ENCODE measurements around the gene PIGM.

The PIGM gene

DNA sequence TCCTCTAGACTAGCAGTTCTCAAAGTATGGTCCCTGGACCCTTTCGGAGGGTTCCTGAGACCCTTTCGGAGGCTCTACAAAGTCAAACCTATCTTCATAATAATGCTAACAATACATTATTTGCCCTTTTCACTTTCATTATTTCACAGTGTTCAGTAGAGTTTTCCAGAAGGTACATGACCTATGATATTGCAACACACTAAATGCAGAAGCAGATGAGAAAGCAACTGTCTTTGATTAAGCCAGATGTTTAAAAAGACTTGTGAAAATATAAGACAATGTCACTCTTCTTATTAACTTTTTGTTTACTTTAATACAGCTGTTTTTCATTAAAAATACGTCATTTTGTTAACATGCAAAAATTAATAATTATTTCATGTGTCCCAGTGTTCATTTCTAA is 32.4 kb upstream of the PIGM start:
- no peak overlapping the region for H3K9ac ChIP-seq (ENCODE audit: low read length)
- no peak overlapping the region for H3K4me2 ChIP-seq (ENCODE audit: low read length)
- H3F3A ChIP-seq (ENCODE audit: insufficient read depth, low read length) = no peaks in the 10 kb centered on the region
- no peaks in the 10 kb centered on the region for H3K36me3 ChIP-seq (ENCODE audit: insufficient read depth, low read length)
- H3K9me3 ChIP-seq (ENCODE audit: low read length) = no peaks in the 10 kb centered on the region
- no peak overlapping the region for H3K27ac ChIP-seq (ENCODE audit: low read depth, low read length, poor library complexity, severe bottlenecking)
- no peaks in the 10 kb centered on the region for H3K79me2 ChIP-seq (ENCODE audit: insufficient read depth, low read length)
- no peak overlapping the region for H2AFZ ChIP-seq (ENCODE audit: low read length)
- no peaks in the 10 kb centered on the region for H3K9me2 ChIP-seq (ENCODE audit: low read depth, low read length)
- H3K4me1 ChIP-seq (ENCODE audit: insufficient read depth, low read length, severe bottlenecking) = no peaks in the 10 kb centered on the region
- no peak for TF ChIP-seq EZH2 (IDR thresholded peaks at IDR 0.05; ENCODE audit: borderline replicate concordance, low read length)
- TF ChIP-seq, protein P1, sequence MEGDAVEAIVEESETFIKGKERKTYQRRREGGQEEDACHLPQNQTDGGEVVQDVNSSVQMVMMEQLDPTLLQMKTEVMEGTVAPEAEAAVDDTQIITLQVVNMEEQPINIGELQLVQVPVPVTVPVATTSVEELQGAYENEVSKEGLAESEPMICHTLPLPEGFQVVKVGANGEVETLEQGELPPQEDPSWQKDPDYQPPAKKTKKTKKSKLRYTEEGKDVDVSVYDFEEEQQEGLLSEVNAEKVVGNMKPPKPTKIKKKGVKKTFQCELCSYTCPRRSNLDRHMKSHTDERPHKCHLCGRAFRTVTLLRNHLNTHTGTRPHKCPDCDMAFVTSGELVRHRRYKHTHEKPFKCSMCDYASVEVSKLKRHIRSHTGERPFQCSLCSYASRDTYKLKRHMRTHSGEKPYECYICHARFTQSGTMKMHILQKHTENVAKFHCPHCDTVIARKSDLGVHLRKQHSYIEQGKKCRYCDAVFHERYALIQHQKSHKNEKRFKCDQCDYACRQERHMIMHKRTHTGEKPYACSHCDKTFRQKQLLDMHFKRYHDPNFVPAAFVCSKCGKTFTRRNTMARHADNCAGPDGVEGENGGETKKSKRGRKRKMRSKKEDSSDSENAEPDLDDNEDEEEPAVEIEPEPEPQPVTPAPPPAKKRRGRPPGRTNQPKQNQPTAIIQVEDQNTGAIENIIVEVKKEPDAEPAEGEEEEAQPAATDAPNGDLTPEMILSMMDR (IDR thresholded peaks at IDR 0.05; ENCODE audit: low read length) = no peak
- no peaks in the 10 kb centered on the region; the same call in none of the 2 replicates for H3K27me3 ChIP-seq (ENCODE audit: insufficient read depth, low read length)
- no peaks in the 10 kb centered on the region for H4K20me1 ChIP-seq (ENCODE audit: insufficient read depth, low read length)
- H3K4me3 ChIP-seq (ENCODE audit: low read depth, low read length, poor library complexity, severe bottlenecking) = no peak overlapping the region

DNA sequence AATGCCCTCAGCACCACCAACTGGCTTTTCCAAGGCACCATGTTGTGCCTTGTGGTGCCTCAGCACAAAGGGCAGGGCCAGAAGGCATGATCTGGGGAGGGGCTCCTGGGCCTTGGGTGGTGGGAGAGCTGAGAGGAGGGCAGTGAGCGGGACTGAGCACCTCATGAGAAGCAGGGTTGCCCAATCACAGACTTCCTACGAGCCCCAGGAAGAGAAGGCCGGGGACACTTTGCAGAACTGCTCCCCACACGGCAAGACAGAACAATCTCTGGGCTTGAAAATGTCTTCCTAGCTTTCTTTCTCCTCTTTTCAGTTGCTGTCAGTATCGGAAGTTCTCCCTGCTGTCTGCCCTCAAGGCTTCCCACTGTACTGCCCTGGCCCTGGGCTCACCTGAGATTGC is 31.4 kb upstream of the PIGM start:
- no peak for TF ChIP-seq EZH2 (IDR thresholded peaks at IDR 0.05; ENCODE audit: borderline replicate concordance, low read length)
- TF ChIP-seq, protein P1 (IDR thresholded peaks at IDR 0.05; ENCODE audit: low read length) = no peak

DNA sequence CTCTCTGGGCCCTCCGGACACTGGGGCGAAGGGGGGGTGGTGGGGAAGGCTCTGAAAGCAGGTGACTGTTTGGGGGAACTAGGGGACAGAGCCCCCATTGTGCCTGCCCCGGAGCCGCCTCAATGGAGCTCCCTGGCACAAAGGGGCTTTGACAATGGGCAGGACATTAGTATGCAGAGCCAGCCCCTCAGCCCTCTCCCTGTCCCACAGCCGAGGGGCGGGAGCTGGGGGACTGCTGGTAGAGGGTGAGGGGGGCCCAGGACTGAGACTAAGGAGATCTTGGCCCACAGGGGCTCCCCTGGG is 30.4 kb upstream of the PIGM start:
- H3K9me3 ChIP-seq (ENCODE audit: low read length) = no peaks in the 10 kb centered on the region
- no peak overlapping the region for H2AFZ ChIP-seq (ENCODE audit: low read length)
- no peaks in the 10 kb centered on the region for H3K79me2 ChIP-seq (ENCODE audit: insufficient read depth, low read length)
- H3K4me1 ChIP-seq (ENCODE audit: insufficient read depth, low read length, severe bottlenecking) = no peaks in the 10 kb centered on the region
- H3F3A ChIP-seq (ENCODE audit: insufficient read depth, low read length) = no peaks in the 10 kb centered on the region
- no peak overlapping the region for H3K9ac ChIP-seq (ENCODE audit: low read length)
- no peak overlapping the region for H3K4me3 ChIP-seq (ENCODE audit: low read depth, low read length, poor library complexity, severe bottlenecking)
- H3K36me3 ChIP-seq (ENCODE audit: insufficient read depth, low read length) = no peaks in the 10 kb centered on the region
- H3K27ac ChIP-seq (ENCODE audit: low read depth, low read length, poor library complexity, severe bottlenecking) = no peak overlapping the region
- H3K4me2 ChIP-seq (ENCODE audit: low read length) = no peak overlapping the region
- H3K27me3 ChIP-seq (ENCODE audit: insufficient read depth, low read length) = no peaks in the 10 kb centered on the region; the same call in none of the 2 replicates
- TF ChIP-seq, protein P1 (IDR thresholded peaks at IDR 0.05; ENCODE audit: low read length) = no peak
- no peak for TF ChIP-seq EZH2 (IDR thresholded peaks at IDR 0.05; ENCODE audit: borderline replicate concordance, low read length)
- no peaks in the 10 kb centered on the region for H4K20me1 ChIP-seq (ENCODE audit: insufficient read depth, low read length)
- no peaks in the 10 kb centered on the region for H3K9me2 ChIP-seq (ENCODE audit: low read depth, low read length)

More for the DNA sequence above, 31.4 kb upstream of the PIGM start:
- Histone ChIP-seq H3K79me2 (ENCODE audit: insufficient read depth, low read length) (no peaks in the 10 kb centered on the region), H3K4me3 (ENCODE audit: low read depth, low read length, poor library complexity, severe bottlenecking) (no peak overlapping the region), H3K27me3 (ENCODE audit: insufficient read depth, low read length) (no peaks in the 10 kb centered on the region; the same call in none of the 2 replicates), H3K9me2 (ENCODE audit: low read depth, low read length) (no peaks in the 10 kb centered on the region), H3K4me1 (ENCODE audit: insufficient read depth, low read length, severe bottlenecking) (no peaks in the 10 kb centered on the region), H3F3A (ENCODE audit: insufficient read depth, low read length) (no peaks in the 10 kb centered on the region), H2AFZ (ENCODE audit: low read length) (no peak overlapping the region), H4K20me1 (ENCODE audit: insufficient read depth, low read length) (no peaks in the 10 kb centered on the region), H3K27ac (ENCODE audit: low read depth, low read length, poor library complexity, severe bottlenecking) (no peak overlapping the region), H3K9me3 (ENCODE audit: low read length) (no peaks in the 10 kb centered on the region), H3K4me2 (ENCODE audit: low read length) (no peak overlapping the region), H3K36me3 (ENCODE audit: insufficient read depth, low read length) (no peaks in the 10 kb centered on the region), H3K9ac (ENCODE audit: low read length) (no peak overlapping the region)

All from OCI-LY1 (cell line).